ENCODE measurements around the gene TJP3. TPM values are rescaled to one million over a fixed set of nuclear protein-coding genes. Genes with fewer than 3 reads are reported as not detected.
"Not testable (repeated sequence)": the region's sequence is repeated elsewhere in the genome, so short reads cannot be mapped to it uniquely, and the experiment has no call there.

The TJP3 gene
- total and polyA plus RNA-seq, 2 donors, result 1.4 to 3.3 TPM

GRCh38 chr19:3757705-3758104, 49.5 kb downstream of the TJP3 start:
- 97% methylated on average over 7 of the region's 7 CpGs for WGBS
- H3K4me3 ChIP-seq (ENCODE audit: low read length in 2 of 2), result not testable (repeated sequence)
- H3K36me3 ChIP-seq (ENCODE audit: control insufficient read depth in 2 of 2, insufficient read depth in 2 of 2, low read length in 1 of 2), result peaks cover 21 to 32% of the 10 kb centered on the region in 2 donors

GRCh38 chr19:3758297-3758696, 50.1 kb downstream of the TJP3 start:
- H3K27ac ChIP-seq (ENCODE audit: low read depth in 1 of 2, low read length in 1 of 2); DNase-seq (ENCODE audit: low read depth in 6 of 9, low spot score in 9 of 9); H3K4me3 ChIP-seq (ENCODE audit: low read length in 2 of 2); H3K9me3 ChIP-seq (ENCODE audit: control insufficient read depth in 2 of 2, insufficient read depth in 1 of 2, low read length in 1 of 2); H3K27me3 ChIP-seq (ENCODE audit: control insufficient read depth in 2 of 2, insufficient read depth in 1 of 2, low read length in 1 of 2): not testable (repeated sequence)
- peaks cover 19 to 27% of the 10 kb centered on the region in 2 donors for H3K36me3 ChIP-seq (ENCODE audit: control insufficient read depth in 2 of 2, insufficient read depth in 2 of 2, low read length in 1 of 2)
- H3K4me1 ChIP-seq (ENCODE audit: control insufficient read depth in 2 of 2, insufficient read depth in 2 of 2, low read length in 2 of 2), result peaks cover 11 to 16% of the 10 kb centered on the region in 2 donors
- WGBS, result 97% methylated on average over 13 of the region's 13 CpGs

More at GRCh38 chr19:3757705-3758104, 49.5 kb downstream of the TJP3 start:
- not testable (repeated sequence) for DNase-seq (ENCODE audit: low read depth in 6 of 9, low spot score in 9 of 9); H3K27ac ChIP-seq (ENCODE audit: low read depth in 1 of 2, low read length in 1 of 2); H3K9me3 ChIP-seq (ENCODE audit: control insufficient read depth in 2 of 2, insufficient read depth in 1 of 2, low read length in 1 of 2); H3K27me3 ChIP-seq (ENCODE audit: control insufficient read depth in 2 of 2, insufficient read depth in 1 of 2, low read length in 1 of 2)
- peaks cover 11% of the 10 kb centered on the region in 2 donors for H3K4me1 ChIP-seq (ENCODE audit: control insufficient read depth in 2 of 2, insufficient read depth in 2 of 2, low read length in 2 of 2)

- 94% methylated on average over 19 of the region's 19 CpGs for WGBS
- no peak for DNase-seq (ENCODE audit: low read depth in 6 of 9, low spot score in 9 of 9)
- H3K27ac ChIP-seq (ENCODE audit: low read depth in 1 of 2, low read length in 1 of 2), result no peak overlapping the region
- peaks cover 11 to 18% of the 10 kb centered on the region in 2 donors for H3K4me1 ChIP-seq (ENCODE audit: control insufficient read depth in 2 of 2, insufficient read depth in 2 of 2, low read length in 2 of 2)
- no peaks in the 10 kb centered on the region for H3K9me3 ChIP-seq (ENCODE audit: control insufficient read depth in 2 of 2, insufficient read depth in 1 of 2, low read length in 1 of 2)
- peaks cover 17 to 18% of the 10 kb centered on the region in 2 donors for H3K36me3 ChIP-seq (ENCODE audit: control insufficient read depth in 2 of 2, insufficient read depth in 2 of 2, low read length in 1 of 2)
- H3K4me3 ChIP-seq (ENCODE audit: low read length in 2 of 2), result no peak overlapping the region
- H3K27me3 ChIP-seq (ENCODE audit: control insufficient read depth in 2 of 2, insufficient read depth in 1 of 2, low read length in 1 of 2), result no peaks in the 10 kb centered on the region
Observed at GRCh38 chr19:3759482-3760254, 51.5 kb downstream of the TJP3 start.

GRCh38 chr19:3760871-3761361, 52.7 kb downstream of the TJP3 start:
- Histone ChIP-seq H3K9me3 (ENCODE audit: control insufficient read depth in 2 of 2, insufficient read depth in 1 of 2, low read length in 1 of 2) (no peaks in the 10 kb centered on the region), H3K36me3 (ENCODE audit: control insufficient read depth in 2 of 2, insufficient read depth in 2 of 2, low read length in 1 of 2) (peaks cover 22 to 24% of the 10 kb centered on the region in 2 donors), H3K27me3 (ENCODE audit: control insufficient read depth in 2 of 2, insufficient read depth in 1 of 2, low read length in 1 of 2) (no peaks in the 10 kb centered on the region), H3K4me3 (ENCODE audit: low read length in 2 of 2) (peak overlapping the region; percentile 96 to 99), H3K27ac (ENCODE audit: low read depth in 1 of 2, low read length in 1 of 2) (peak overlapping the region; percentile 67 to 85), H3K4me1 (ENCODE audit: control insufficient read depth in 2 of 2, insufficient read depth in 2 of 2, low read length in 2 of 2) (peaks cover 11 to 18% of the 10 kb centered on the region in 2 donors)
- peak in 1 of 9 donors; percentile 7 for DNase-seq (ENCODE audit: low read depth in 6 of 9, low spot score in 9 of 9)
- WGBS, result 51% methylated on average over 7 of the region's 7 CpGs

GRCh38 chr19:3761382-3762129, 53.4 kb downstream of the TJP3 start, which contains the start of gene APBA3:
APBA3 (minus strand) TSS chr19:3761692; CDS start chr19:3760264, 1,428 bp downstream.
- Histone ChIP-seq H3K27me3 (ENCODE audit: control insufficient read depth in 2 of 2, insufficient read depth in 1 of 2, low read length in 1 of 2) (no peaks in the 10 kb centered on the region), H3K4me3 (ENCODE audit: low read length in 2 of 2) (peak within 1 kb of the TSS; percentile 96 to 99), H3K27ac (ENCODE audit: low read depth in 1 of 2, low read length in 1 of 2) (peak within 1 kb of the TSS; percentile 99 to 100), H3K36me3 (ENCODE audit: control insufficient read depth in 2 of 2, insufficient read depth in 2 of 2, low read length in 1 of 2) (peaks cover 25 to 29% of the 10 kb centered on the region in 2 donors), H3K9me3 (ENCODE audit: control insufficient read depth in 2 of 2, insufficient read depth in 1 of 2, low read length in 1 of 2) (no peaks in the 10 kb centered on the region), H3K4me1 (ENCODE audit: control insufficient read depth in 2 of 2, insufficient read depth in 2 of 2, low read length in 2 of 2) (peaks cover 11 to 18% of the 10 kb centered on the region in 2 donors)
- peak; percentile 70 to 95 (median 89) for DNase-seq (ENCODE audit: low read depth in 6 of 9, low spot score in 9 of 9)
- 5% methylated on average over 45 of the region's 45 CpGs for WGBS

- H3K36me3 ChIP-seq (ENCODE audit: control insufficient read depth in 2 of 2, insufficient read depth in 2 of 2, low read length in 1 of 2), result peaks cover 28 to 33% of the 10 kb centered on the region in 2 donors
- 80% methylated on average over 1 of the region's 1 CpG for WGBS
Observed at GRCh38 chr19:3762130-3762473, 53.9 kb downstream of the TJP3 start.

GRCh38 chr19:3762501-3763459, 54.6 kb downstream of the TJP3 start, which contains the start of gene MRPL54:
MRPL54 (plus strand) TSS chr19:3762682; CDS start chr19:3762701, 19 bp downstream.
- Histone ChIP-seq H3K27me3 (ENCODE audit: control insufficient read depth in 2 of 2, insufficient read depth in 1 of 2, low read length in 1 of 2) (no peaks in the 10 kb centered on the region), H3K27ac (ENCODE audit: low read depth in 1 of 2, low read length in 1 of 2) (peak within 1 kb of the TSS; percentile 99 to 100), H3K36me3 (ENCODE audit: control insufficient read depth in 2 of 2, insufficient read depth in 2 of 2, low read length in 1 of 2) (peaks cover 33 to 35% of the 10 kb centered on the region in 2 donors), H3K4me3 (ENCODE audit: low read length in 2 of 2) (peak within 1 kb of the TSS; percentile 96 to 99), H3K4me1 (ENCODE audit: control insufficient read depth in 2 of 2, insufficient read depth in 2 of 2, low read length in 2 of 2) (peaks cover 11 to 18% of the 10 kb centered on the region in 2 donors), H3K9me3 (ENCODE audit: control insufficient read depth in 2 of 2, insufficient read depth in 1 of 2, low read length in 1 of 2) (no peaks in the 10 kb centered on the region)
- 4% methylated on average over 47 of the region's 47 CpGs for WGBS
- DNase-seq (ENCODE audit: low read depth in 6 of 9, low spot score in 9 of 9), result peak; percentile 99 to 100 (median 100)

More at GRCh38 chr19:3762130-3762473, 53.9 kb downstream of the TJP3 start:
- no peaks in the 10 kb centered on the region for H3K9me3 ChIP-seq (ENCODE audit: control insufficient read depth in 2 of 2, insufficient read depth in 1 of 2, low read length in 1 of 2)
- no peak for DNase-seq (ENCODE audit: low read depth in 6 of 9, low spot score in 9 of 9)
- H3K27ac ChIP-seq (ENCODE audit: low read depth in 1 of 2, low read length in 1 of 2), result peak overlapping the region in 1 of 2 donors; percentile 99
- H3K27me3 ChIP-seq (ENCODE audit: control insufficient read depth in 2 of 2, insufficient read depth in 1 of 2, low read length in 1 of 2), result no peaks in the 10 kb centered on the region
- peak overlapping the region in 1 of 2 donors; percentile 96 for H3K4me3 ChIP-seq (ENCODE audit: low read length in 2 of 2)
- peaks cover 11 to 18% of the 10 kb centered on the region in 2 donors for H3K4me1 ChIP-seq (ENCODE audit: control insufficient read depth in 2 of 2, insufficient read depth in 2 of 2, low read length in 2 of 2)

- WGBS, result 98% methylated on average over 12 of the region's 12 CpGs
- Histone ChIP-seq H3K27me3 (ENCODE audit: control insufficient read depth in 2 of 2, insufficient read depth in 1 of 2, low read length in 1 of 2) (no peaks in the 10 kb centered on the region), H3K36me3 (ENCODE audit: control insufficient read depth in 2 of 2, insufficient read depth in 2 of 2, low read length in 1 of 2) (peaks cover 30 to 44% of the 10 kb centered on the region in 2 donors)
Observed at GRCh38 chr19:3765121-3765520, 56.9 kb downstream of the TJP3 start.

More at GRCh38 chr19:3765121-3765520, 56.9 kb downstream of the TJP3 start:
- no peak for DNase-seq (ENCODE audit: low read depth in 6 of 9, low spot score in 9 of 9)
- Histone ChIP-seq H3K4me3 (ENCODE audit: low read length in 2 of 2) (no peak overlapping the region), H3K27ac (ENCODE audit: low read depth in 1 of 2, low read length in 1 of 2) (no peak overlapping the region), H3K4me1 (ENCODE audit: control insufficient read depth in 2 of 2, insufficient read depth in 2 of 2, low read length in 2 of 2) (peaks cover 11 to 18% of the 10 kb centered on the region in 2 donors), H3K9me3 (ENCODE audit: control insufficient read depth in 2 of 2, insufficient read depth in 1 of 2, low read length in 1 of 2) (no peaks in the 10 kb centered on the region)

All from thymus (tissue), 11 donors.